ENCODE data around the gene DCXR. TPM values are rescaled to one million over a fixed set of nuclear protein-coding genes. Genes with fewer than 3 reads are reported as not detected.

DCXR gene
- total and polyA plus RNA-seq, 2 of the 13 experiments (the other 11 are each of a cell fraction or from before 2014, with no cell fraction given): 287 to 311 TPM

DNA sequence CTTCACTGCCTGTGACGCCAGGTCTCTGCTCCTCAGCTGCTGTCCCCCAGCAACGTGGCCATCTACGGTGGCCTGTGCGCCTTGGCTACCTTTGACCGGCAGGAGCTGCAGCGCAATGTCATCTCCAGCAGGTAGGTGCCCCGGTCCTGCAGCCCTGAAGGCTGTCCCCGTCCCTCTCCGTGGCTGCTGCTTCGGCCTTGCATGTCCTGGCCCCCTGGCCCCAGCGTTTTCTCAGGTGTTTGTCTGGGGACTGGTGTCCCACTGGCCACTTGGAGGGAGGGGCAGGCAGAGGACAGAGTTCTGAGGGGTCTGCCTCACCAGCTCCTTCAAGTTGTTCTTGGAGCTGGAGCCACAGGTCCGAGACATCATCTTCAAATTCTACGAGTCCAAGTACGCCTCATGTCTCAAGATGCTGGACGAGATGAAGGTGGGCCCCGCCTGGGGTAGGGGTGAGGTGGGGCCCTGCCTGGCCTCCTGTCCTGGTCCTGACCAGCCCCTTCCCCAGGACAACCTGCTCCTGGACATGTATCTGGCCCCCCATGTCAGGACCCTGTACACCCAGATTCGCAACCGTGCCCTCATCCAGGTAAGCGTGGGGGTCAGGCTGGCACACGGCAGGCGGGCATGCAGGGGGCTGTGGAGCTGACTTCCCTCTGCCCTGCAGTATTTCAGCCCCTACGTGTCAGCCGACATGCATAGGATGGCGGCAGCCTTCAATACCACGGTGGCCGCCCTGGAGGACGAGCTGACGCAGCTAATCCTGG, 18.6 kb upstream of the DCXR start (continued):
- 0 out of 2 replicates have a peak, but pooled peaks have one; percentile 29 for TF ChIP-seq ATF7-NPFF (CRISPR knock-in tag; IDR thresholded peaks at IDR 0.05; ENCODE audit: low read depth)
- TF ChIP-seq ZBTB42 (CRISPR knock-in tag; IDR thresholded peaks at IDR 0.05): 0 out of 2 replicates have a peak, but pooled peaks have one; percentile 1
- no peak for TF ChIP-seq HOXA3 (CRISPR knock-in tag; IDR thresholded peaks at IDR 0.05)
- TF ChIP-seq, protein P1, sequence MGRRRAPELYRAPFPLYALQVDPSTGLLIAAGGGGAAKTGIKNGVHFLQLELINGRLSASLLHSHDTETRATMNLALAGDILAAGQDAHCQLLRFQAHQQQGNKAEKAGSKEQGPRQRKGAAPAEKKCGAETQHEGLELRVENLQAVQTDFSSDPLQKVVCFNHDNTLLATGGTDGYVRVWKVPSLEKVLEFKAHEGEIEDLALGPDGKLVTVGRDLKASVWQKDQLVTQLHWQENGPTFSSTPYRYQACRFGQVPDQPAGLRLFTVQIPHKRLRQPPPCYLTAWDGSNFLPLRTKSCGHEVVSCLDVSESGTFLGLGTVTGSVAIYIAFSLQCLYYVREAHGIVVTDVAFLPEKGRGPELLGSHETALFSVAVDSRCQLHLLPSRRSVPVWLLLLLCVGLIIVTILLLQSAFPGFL (CRISPR knock-in tag; IDR thresholded peaks at IDR 0.05): 0 out of 2 replicates have a peak, but pooled peaks have one; percentile 31
- 0 out of 2 replicates have a peak, but pooled peaks have one; percentile 60 for TF ChIP-seq REL (CRISPR knock-in tag; conservative IDR thresholded peaks at IDR 0.05)
- no peak for TF ChIP-seq SATB2 (CRISPR knock-in tag; IDR thresholded peaks at IDR 0.05)
- peak; percentile 32 for TF ChIP-seq AGO1 (IDR thresholded peaks at IDR 0.05; ENCODE audit: low read depth, low read length, poor library complexity, severe bottlenecking)
- 0 out of 2 replicates have a peak, but pooled peaks have one; percentile 23 for TF ChIP-seq ZNF550 (CRISPR knock-in tag; IDR thresholded peaks at IDR 0.05; ENCODE audit: borderline replicate concordance)
- TF ChIP-seq RBFOX2 (IDR thresholded peaks at IDR 0.05; ENCODE audit: low read depth, low read length): peak; percentile 28; the same call in 1 of the 2 replicates
- TF ChIP-seq ZNF589 (CRISPR knock-in tag; conservative IDR thresholded peaks at IDR 0.05): peak; percentile 51; the same call in 1 of the 2 replicates
- TF ChIP-seq, protein P2, sequence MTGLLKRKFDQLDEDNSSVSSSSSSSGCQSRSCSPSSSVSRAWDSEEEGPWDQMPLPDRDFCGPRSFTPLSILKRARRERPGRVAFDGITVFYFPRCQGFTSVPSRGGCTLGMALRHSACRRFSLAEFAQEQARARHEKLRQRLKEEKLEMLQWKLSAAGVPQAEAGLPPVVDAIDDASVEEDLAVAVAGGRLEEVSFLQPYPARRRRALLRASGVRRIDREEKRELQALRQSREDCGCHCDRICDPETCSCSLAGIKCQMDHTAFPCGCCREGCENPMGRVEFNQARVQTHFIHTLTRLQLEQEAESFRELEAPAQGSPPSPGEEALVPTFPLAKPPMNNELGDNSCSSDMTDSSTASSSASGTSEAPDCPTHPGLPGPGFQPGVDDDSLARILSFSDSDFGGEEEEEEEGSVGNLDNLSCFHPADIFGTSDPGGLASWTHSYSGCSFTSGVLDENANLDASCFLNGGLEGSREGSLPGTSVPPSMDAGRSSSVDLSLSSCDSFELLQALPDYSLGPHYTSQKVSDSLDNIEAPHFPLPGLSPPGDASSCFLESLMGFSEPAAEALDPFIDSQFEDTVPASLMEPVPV (CRISPR knock-in tag; IDR thresholded peaks at IDR 0.05): peak; percentile 29; the same call in 1 of the 2 replicates
- TF ChIP-seq ZNF232 (CRISPR knock-in tag; IDR thresholded peaks at IDR 0.05; ENCODE audit: borderline replicate concordance): no peak
- TF ChIP-seq RBM22 (optimal IDR thresholded peaks at IDR 0.05; ENCODE audit: low read length): peak; percentile 33
